ENCODE data around the gene LITAFD.
"Not testable (repeated sequence)": the region's sequence is repeated elsewhere in the genome, so short reads cannot be mapped to it uniquely, and the experiment has no call there.

LITAFD gene

GRCh38 chr16:8873866-8874195 lies 8.3 kb upstream of the LITAFD start:
- not testable (repeated sequence) for DNase-seq

GRCh38 chr16:8874388-8874787 lies 7.8 kb upstream of the LITAFD start:
- no peak for DNase-seq

GRCh38 chr16:8875317-8875716 lies 6.8 kb upstream of the LITAFD start:
- DNase-seq: not testable (repeated sequence)

GRCh38 chr16:8877894-8878522 lies 4.1 kb upstream of the LITAFD start:
- DNase-seq: no peak

- DNase-seq: no peak
These were observed 3.6 kb upstream of the LITAFD start for GRCh38 chr16:8878523-8878911.

GRCh38 chr16:8880839-8881510 lies 1.2 kb upstream of the LITAFD start:
- DNase-seq: no peak

- DNase-seq: no peak
These were observed 700 bp downstream of the LITAFD start for GRCh38 chr16:8882725-8883377.

GRCh38 chr16:8885674-8886592 lies 3.8 kb downstream of the LITAFD start:
- DNase-seq: no peak

- DNase-seq: no peak
These were observed 4.7 kb downstream of the LITAFD start for GRCh38 chr16:8886593-8887430.

- no peak for DNase-seq
These were observed 5.2 kb downstream of the LITAFD start for GRCh38 chr16:8887431-8887765.

- DNase-seq: no peak
These were observed 5.9 kb downstream of the LITAFD start for GRCh38 chr16:8887952-8888560.

GRCh38 chr16:8888951-8889892 lies 7.1 kb downstream of the LITAFD start:
- no peak for DNase-seq

GRCh38 chr16:8889893-8890548 lies 7.9 kb downstream of the LITAFD start:
- no peak for DNase-seq

- DNase-seq: no peak
These were observed 8.4 kb downstream of the LITAFD start for GRCh38 chr16:8890549-8890921.

- DNase-seq: no peak
These were observed 10.0 kb downstream of the LITAFD start for GRCh38 chr16:8892101-8892575.

GRCh38 chr16:8893426-8893825 lies 11.3 kb downstream of the LITAFD start:
- no peak for DNase-seq

GRCh38 chr16:8893976-8894690 lies 12.0 kb downstream of the LITAFD start:
- DNase-seq: no peak

GRCh38 chr16:8894736-8895334 lies 12.7 kb downstream of the LITAFD start:
- no peak for DNase-seq

GRCh38 chr16:8898660-8899318 lies 16.6 kb downstream of the LITAFD start:
- no peak for DNase-seq

Data from stimulated activated CD4-positive, alpha-beta T cell treated with anti-CD3 and anti-CD28 coated beads, Interleukin-12 subunit alpha, Interleukin-12 subunit beta, amount 100 ng/mL, for 4 hours (primary cell).